Spleen (tissue), 3 donors: ENCODE measurements around the gene TMEM273.

Experiments
- POLR2A ChIP-seq, 3 donors: fragments of 450-650 bp; IDR thresholded peaks; one replicate each; pipeline ENCODE4 v1.5.1; 2017; ENCODE audit warnings: antibody characterized with exemption in 3 of 3, mild to moderate bottlenecking in 1 of 3
- POLR2AphosphoS5 ChIP-seq, 3 donors: sonication (generic); formaldehyde crosslinking; IDR thresholded peaks; one replicate each; pipeline ENCODE4 v1.5.1; 2017; ENCODE audit warnings: antibody characterized with exemption in 3 of 3

GRCh38 chr10:49197171-49197570 is 9.0 kb upstream of the TMEM273 start:
- TF ChIP-seq POLR2AphosphoS5 (IDR thresholded peaks at IDR 0.05), result no peak
- TF ChIP-seq POLR2A (IDR thresholded peaks at IDR 0.05), result no peak
